ENCODE results near the gene PLB1. TPM values are rescaled to one million over a fixed set of nuclear protein-coding genes. Genes with fewer than 3 reads are reported as not detected.

PLB1 gene
- total RNA-seq, 1 donor from 2014 or later, result 2.2 TPM

GRCh38 chr2:28506112-28506910, 10.5 kb downstream of the PLB1 start:
- peaks cover under 1% of the 10 kb centered on the region for H3K27me3 Mint-ChIP-seq (ENCODE audit: low read depth)

GRCh38 chr2:28507796-28508764, 12.2 kb downstream of the PLB1 start:
- Mint-ChIP-seq H3K27ac (no peak overlapping the region), H3K9me3 (peaks cover 18% of the 10 kb centered on the region), H3K4me3 (no peak overlapping the region), H3K36me3 (peaks cover 5% of the 10 kb centered on the region), H3K4me1 (peaks cover 4% of the 10 kb centered on the region), H3K27me3 (ENCODE audit: low read depth) (no peaks in the 10 kb centered on the region)
- no peak for TF ChIP-seq CTCF (IDR thresholded peaks at IDR 0.05; ENCODE audit: unreplicated experiment)
- DNase-seq (ENCODE audit: low spot score in 2 of 2, unreplicated experiment in 2 of 2), result no peak

More at GRCh38 chr2:28506112-28506910, 10.5 kb downstream of the PLB1 start:
- peaks cover 4% of the 10 kb centered on the region for H3K4me1 Mint-ChIP-seq
- no peak for DNase-seq (ENCODE audit: low spot score in 2 of 2, unreplicated experiment in 2 of 2)
- no peaks in the 10 kb centered on the region for H3K36me3 Mint-ChIP-seq
- TF ChIP-seq CTCF (IDR thresholded peaks at IDR 0.05; ENCODE audit: unreplicated experiment), result no peak
- H3K27ac Mint-ChIP-seq, result no peak overlapping the region
- peaks cover under 1% of the 10 kb centered on the region for H3K9me3 Mint-ChIP-seq
- H3K4me3 Mint-ChIP-seq, result no peak overlapping the region

GRCh38 chr2:28509361-28509760, 13.5 kb downstream of the PLB1 start:
- DNase-seq (ENCODE audit: low spot score in 2 of 2, unreplicated experiment in 2 of 2), result no peak
- TF ChIP-seq CTCF (IDR thresholded peaks at IDR 0.05; ENCODE audit: unreplicated experiment), result no peak
- no peak overlapping the region for H3K27ac Mint-ChIP-seq
- no peak overlapping the region for H3K4me3 Mint-ChIP-seq
- peaks cover 6% of the 10 kb centered on the region for H3K4me1 Mint-ChIP-seq
- peaks cover 19% of the 10 kb centered on the region for H3K9me3 Mint-ChIP-seq
- H3K36me3 Mint-ChIP-seq, result peaks cover 5% of the 10 kb centered on the region
- peaks cover 2% of the 10 kb centered on the region for H3K27me3 Mint-ChIP-seq (ENCODE audit: low read depth)

- Mint-ChIP-seq H3K9me3 (peaks cover 19% of the 10 kb centered on the region), H3K27me3 (ENCODE audit: low read depth) (peaks cover 4% of the 10 kb centered on the region), H3K4me3 (no peak overlapping the region), H3K36me3 (peaks cover 5% of the 10 kb centered on the region), H3K4me1 (peaks cover 6% of the 10 kb centered on the region), H3K27ac (no peak overlapping the region)
- no peak for DNase-seq (ENCODE audit: low spot score in 2 of 2, unreplicated experiment in 2 of 2)
- no peak for TF ChIP-seq CTCF (IDR thresholded peaks at IDR 0.05; ENCODE audit: unreplicated experiment)
Measured at GRCh38 chr2:28510184-28510583, 14.3 kb downstream of the PLB1 start.

GRCh38 chr2:28511871-28512606, 16.2 kb downstream of the PLB1 start:
- TF ChIP-seq CTCF (IDR thresholded peaks at IDR 0.05; ENCODE audit: unreplicated experiment), result no peak
- no peak overlapping the region for H3K27ac Mint-ChIP-seq
- DNase-seq (ENCODE audit: low spot score in 2 of 2, unreplicated experiment in 2 of 2), result no peak
- peaks cover 5% of the 10 kb centered on the region for H3K36me3 Mint-ChIP-seq
- H3K27me3 Mint-ChIP-seq (ENCODE audit: low read depth), result peaks cover 20% of the 10 kb centered on the region
- H3K4me3 Mint-ChIP-seq, result no peak overlapping the region
- H3K9me3 Mint-ChIP-seq, result peaks cover 19% of the 10 kb centered on the region
- H3K4me1 Mint-ChIP-seq, result peaks cover 11% of the 10 kb centered on the region

Data from mesothelial cell of epicardium (in vitro differentiated cells).